CD4-positive, CD25-positive, alpha-beta regulatory T cell (primary cell): ENCODE data around the gene CASQ2. TPM values are rescaled to one million over a fixed set of nuclear protein-coding genes. Genes with fewer than 3 reads are reported as not detected.

Experiments used
- ATAC-seq, 2 donors: fragments of 150-1000 bp; cut with Tn5 transposase; one replicate each; pipeline ENCODE4 v1.10.0; 2021; ENCODE audit warnings: low read depth in 2 of 2, moderate number of reproducible peaks in 2 of 2, moderate library complexity in 1 of 2
- DNase-seq, 3 donors: peaks; one replicate each; pipeline versions ENCODE4 v3.0.0 to v3.0.0-alpha.2; 2012 to 2022; ENCODE audit warnings: mixed read lengths in 1 of 3
- H3K27ac ChIP-seq: one replicate; pipeline ENCODE4 v1.7.0; 2013; ENCODE audit warnings: mild to moderate bottlenecking, low read length; ENCODE audit not compliant: insufficient read depth, poor library complexity, severe bottlenecking
- H3K27me3 ChIP-seq: one replicate; pipeline ENCODE4 v1.7.0; 2013; ENCODE audit warnings: low read length; ENCODE audit not compliant: control insufficient read depth, insufficient read depth
- H3K36me3 ChIP-seq: one replicate; pipeline ENCODE4 v1.7.0; 2013; ENCODE audit warnings: mild to moderate bottlenecking, low read length, moderate library complexity; ENCODE audit not compliant: control insufficient read depth, insufficient read depth
- H3K4me1 ChIP-seq: 2 replicates; pipeline ENCODE4 v1.7.0; 2013; ENCODE audit warnings: mild to moderate bottlenecking, low read length; ENCODE audit not compliant: insufficient read depth, control insufficient read depth, poor library complexity, severe bottlenecking
- H3K4me3 ChIP-seq: one replicate; pipeline ENCODE4 v1.7.0; 2013; ENCODE audit warnings: low read depth, mild to moderate bottlenecking, low read length, moderate library complexity
- H3K9me3 ChIP-seq, 2 experiments: 1 replicate in 1 of 2; 2 replicates in 1 of 2; pipeline ENCODE4 v1.7.0; 2013; ENCODE audit warnings: low read length in 2 of 2, mild to moderate bottlenecking in 1 of 2, moderate library complexity in 1 of 2; ENCODE audit not compliant: control insufficient read depth in 2 of 2
- H3K27ac Mint-ChIP-seq, 3 donors: one replicate each; pipeline ENCODE4 v1.8.0; 2020 to 2022; ENCODE audit warnings: mild to moderate bottlenecking in 3 of 3, mixed read lengths in 3 of 3, moderate library complexity in 2 of 3
- H3K27me3 Mint-ChIP-seq: one replicate; pipeline ENCODE4 v1.8.0; 2022; ENCODE audit warnings: mild to moderate bottlenecking, mixed read lengths
- H3K36me3 Mint-ChIP-seq: one replicate; pipeline ENCODE4 v1.8.0; 2020; ENCODE audit warnings: mixed read lengths
- H3K4me1 Mint-ChIP-seq, 4 donors: one replicate each; pipeline ENCODE4 v1.8.0; 2020 to 2022; ENCODE audit warnings: mixed read lengths in 4 of 4, mild to moderate bottlenecking in 1 of 4
- H3K4me3 Mint-ChIP-seq, 4 donors: one replicate each; pipeline ENCODE4 v1.8.0; 2020 to 2022; ENCODE audit warnings: mild to moderate bottlenecking in 4 of 4, mixed read lengths in 4 of 4, moderate library complexity in 3 of 4
- H3K9me3 Mint-ChIP-seq, 7 donors: one replicate each; pipeline ENCODE4 v1.8.0; 2020 to 2022; ENCODE audit warnings: mixed read lengths in 7 of 7, mild to moderate bottlenecking in 3 of 7, moderate library complexity in 2 of 7
- polyA plus RNA-seq, 4 donors: library from polyadenylated mRNA; unstranded; fragments of 300-500 nt; fragmentation: Illumina TruSeq; gene quantifications; one replicate each; pipeline ENCODE4 v1.2.3, GENCODE V29; 2021
- total RNA-seq: library from RNA; stranded (reverse); gene quantifications from one replicate; pipeline ENCODE4 v1.2.3, GENCODE V29; 2022

CASQ2 gene
- total and polyA plus RNA-seq, 5 donors from 2014 or later = not detected

- H3K4me1 Mint-ChIP-seq = no peaks in the 10 kb centered on the region
- no peaks in the 10 kb centered on the region for H3K36me3 Mint-ChIP-seq
- H3K4me1 ChIP-seq = no peaks in the 10 kb centered on the region
- H3K27me3 Mint-ChIP-seq = peaks cover 14% of the 10 kb centered on the region
- no peaks in the 10 kb centered on the region for H3K36me3 ChIP-seq
- peaks cover 0 to 2% (median 0%) of the 10 kb centered on the region in 7 donors for H3K9me3 Mint-ChIP-seq
- no peak overlapping the region for H3K27ac Mint-ChIP-seq
- peaks cover 16% of the 10 kb centered on the region for H3K27me3 ChIP-seq
- H3K27ac ChIP-seq = no peak overlapping the region
- H3K4me3 Mint-ChIP-seq = no peak overlapping the region
- H3K4me3 ChIP-seq = no peak overlapping the region
- no peaks in the 10 kb centered on the region for H3K9me3 ChIP-seq
- no peak for ATAC-seq
- no peak for DNase-seq
These were observed 24.6 kb upstream of the CASQ2 start for GRCh38 chr1:115793162-115793561.

GRCh38 chr1:115791816-115792215 is 23.3 kb upstream of the CASQ2 start:
- Mint-ChIP-seq H3K4me3 (no peak overlapping the region), H3K27me3 (peaks cover 12% of the 10 kb centered on the region), H3K9me3 (peaks cover 0 to 7% (median 1%) of the 10 kb centered on the region in 7 donors), H3K27ac (no peak overlapping the region), H3K36me3 (no peaks in the 10 kb centered on the region), H3K4me1 (no peaks in the 10 kb centered on the region)
- H3K36me3 ChIP-seq = no peaks in the 10 kb centered on the region
- no peak for DNase-seq
- H3K9me3 ChIP-seq = no peaks in the 10 kb centered on the region
- ATAC-seq = no peak
- peaks cover 17% of the 10 kb centered on the region for H3K27me3 ChIP-seq
- no peak overlapping the region for H3K4me3 ChIP-seq
- no peak overlapping the region for H3K27ac ChIP-seq
- H3K4me1 ChIP-seq = no peaks in the 10 kb centered on the region

- ATAC-seq = no peak
These were observed 22.3 kb upstream of the CASQ2 start for GRCh38 chr1:115790846-115791245.

GRCh38 chr1:115790356-115790755 is 21.8 kb upstream of the CASQ2 start:
- H3K36me3 Mint-ChIP-seq = no peaks in the 10 kb centered on the region
- H3K27me3 Mint-ChIP-seq = peaks cover 11% of the 10 kb centered on the region
- Histone ChIP-seq H3K9me3 (no peaks in the 10 kb centered on the region), H3K36me3 (no peaks in the 10 kb centered on the region), H3K4me1 (no peaks in the 10 kb centered on the region), H3K4me3 (no peak overlapping the region), H3K27ac (no peak overlapping the region), H3K27me3 (peaks cover 12% of the 10 kb centered on the region)
- H3K4me1 Mint-ChIP-seq = no peaks in the 10 kb centered on the region
- no peak overlapping the region for H3K27ac Mint-ChIP-seq
- ATAC-seq (no peak), DNase-seq (no peak)
- H3K9me3 Mint-ChIP-seq = peaks cover 0 to 10% (median 1%) of the 10 kb centered on the region in 7 donors
- H3K4me3 Mint-ChIP-seq = no peak overlapping the region

More at GRCh38 chr1:115790846-115791245, 22.3 kb upstream of the CASQ2 start:
- no peaks in the 10 kb centered on the region for H3K36me3 ChIP-seq
- no peak overlapping the region for H3K27ac Mint-ChIP-seq
- H3K27me3 Mint-ChIP-seq = peaks cover 12% of the 10 kb centered on the region
- H3K36me3 Mint-ChIP-seq = no peaks in the 10 kb centered on the region
- DNase-seq = no peak
- no peaks in the 10 kb centered on the region for H3K4me1 Mint-ChIP-seq
- no peak overlapping the region for H3K4me3 Mint-ChIP-seq
- no peaks in the 10 kb centered on the region for H3K9me3 ChIP-seq
- no peaks in the 10 kb centered on the region for H3K4me1 ChIP-seq
- peaks cover 12% of the 10 kb centered on the region for H3K27me3 ChIP-seq
- peaks cover 0 to 10% (median 1%) of the 10 kb centered on the region in 7 donors for H3K9me3 Mint-ChIP-seq
- H3K27ac ChIP-seq = no peak overlapping the region
- no peak overlapping the region for H3K4me3 ChIP-seq

GRCh38 chr1:115783311-115783710 is 14.8 kb upstream of the CASQ2 start:
- Histone ChIP-seq H3K4me3 (no peak overlapping the region), H3K9me3 (peaks cover 0 to 3% of the 10 kb centered on the region in 2 experiments), H3K4me1 (no peaks in the 10 kb centered on the region), H3K36me3 (no peaks in the 10 kb centered on the region), H3K27me3 (peaks cover 1% of the 10 kb centered on the region), H3K27ac (no peak overlapping the region)
- ATAC-seq (no peak), DNase-seq (no peak)
- Mint-ChIP-seq H3K4me3 (no peak overlapping the region), H3K4me1 (no peaks in the 10 kb centered on the region), H3K27me3 (peaks cover 15% of the 10 kb centered on the region), H3K36me3 (no peaks in the 10 kb centered on the region), H3K9me3 (peaks cover 0 to 14% (median 4%) of the 10 kb centered on the region in 7 donors), H3K27ac (no peak overlapping the region)

GRCh38 chr1:115782571-115783281 is 14.2 kb upstream of the CASQ2 start:
- Histone ChIP-seq H3K9me3 (peaks cover 0 to 3% of the 10 kb centered on the region in 2 experiments), H3K4me3 (no peak overlapping the region), H3K27ac (no peak overlapping the region), H3K27me3 (peaks cover 5% of the 10 kb centered on the region), H3K4me1 (no peaks in the 10 kb centered on the region), H3K36me3 (no peaks in the 10 kb centered on the region)
- peaks cover 0 to 14% (median 4%) of the 10 kb centered on the region in 7 donors for H3K9me3 Mint-ChIP-seq
- H3K27me3 Mint-ChIP-seq = peaks cover 13% of the 10 kb centered on the region
- ATAC-seq (no peak), DNase-seq (no peak)
- H3K4me3 Mint-ChIP-seq = no peak overlapping the region
- H3K27ac Mint-ChIP-seq = no peak overlapping the region
- no peaks in the 10 kb centered on the region for H3K36me3 Mint-ChIP-seq
- no peaks in the 10 kb centered on the region for H3K4me1 Mint-ChIP-seq

GRCh38 chr1:115781851-115782250 is 13.3 kb upstream of the CASQ2 start:
- Histone ChIP-seq H3K36me3 (no peaks in the 10 kb centered on the region), H3K4me1 (no peaks in the 10 kb centered on the region), H3K27ac (no peak overlapping the region), H3K9me3 (peaks cover 0 to 3% of the 10 kb centered on the region in 2 experiments), H3K27me3 (peaks cover 8% of the 10 kb centered on the region), H3K4me3 (no peak overlapping the region)
- peaks cover 0 to 10% (median 3%) of the 10 kb centered on the region in 7 donors for H3K9me3 Mint-ChIP-seq
- no peak overlapping the region for H3K27ac Mint-ChIP-seq
- no peaks in the 10 kb centered on the region for H3K36me3 Mint-ChIP-seq
- H3K27me3 Mint-ChIP-seq = peaks cover 13% of the 10 kb centered on the region
- no peak for DNase-seq
- no peak for ATAC-seq
- H3K4me1 Mint-ChIP-seq = no peaks in the 10 kb centered on the region
- no peak overlapping the region for H3K4me3 Mint-ChIP-seq

- Histone ChIP-seq H3K36me3 (no peaks in the 10 kb centered on the region), H3K9me3 (peaks cover 0 to 3% of the 10 kb centered on the region in 2 experiments), H3K4me1 (no peaks in the 10 kb centered on the region), H3K4me3 (no peak overlapping the region), H3K27me3 (peaks cover 8% of the 10 kb centered on the region), H3K27ac (no peak overlapping the region)
- no peak overlapping the region for H3K27ac Mint-ChIP-seq
- no peaks in the 10 kb centered on the region for H3K36me3 Mint-ChIP-seq
- H3K4me3 Mint-ChIP-seq = no peak overlapping the region
- ATAC-seq (no peak), DNase-seq (no peak)
- peaks cover 0 to 7% (median 2%) of the 10 kb centered on the region in 7 donors for H3K9me3 Mint-ChIP-seq
- H3K27me3 Mint-ChIP-seq = peaks cover 13% of the 10 kb centered on the region
- no peaks in the 10 kb centered on the region for H3K4me1 Mint-ChIP-seq
These were observed 12.8 kb upstream of the CASQ2 start for GRCh38 chr1:115781343-115781742.
